IMR-90 (cell line): Measurements from ENCODE around the gene INPP5D. TPM values are rescaled to one million over a fixed set of nuclear protein-coding genes. Genes with fewer than 3 reads are reported as not detected.

Experiments used
- ATAC-seq: fragments of 200-7000 bp; cut with Tn5 transposase; 2 replicates; pipeline ENCODE4 v1.9.1; 2020; ENCODE audit warnings: low read depth, mild to moderate bottlenecking, moderate library complexity
- BruUV-seq: library from RNA; stranded (reverse); fragments of 400-500 nt; replicated peaks from 2 replicates; lab custom pipeline; 2021; lab: Mats Ljungman, UMichigan
- CTCF ChIA-PET: fragments of 300-600 bp; formaldehyde crosslinking; extraction: SDS; loops from one replicate; lab custom pipeline; 2021; ENCODE audit warnings: antibody characterized with exemption; lab: Yijun Ruan, JAX
- POLR2A ChIA-PET: fragments of 300-600 bp; sonication (Branson Sonifier 250); formaldehyde crosslinking; loops from one replicate; lab custom pipeline; 2022; ENCODE audit warnings: antibody characterized with exemption; ENCODE audit not compliant: unreplicated experiment; lab: Charles Lee
- DNase-seq: peaks from one replicate; pipeline ENCODE4 v3.0.0; 2013
- H2AFZ ChIP-seq: replicated peaks from 2 replicates; pipeline ENCODE3; 2013; ENCODE audit warnings: low read length, mild to moderate bottlenecking; ENCODE audit not compliant: poor library complexity
- H2AK5ac ChIP-seq: 2 replicates; pipeline ENCODE4 v1.6.1; 2013; ENCODE audit warnings: low read depth, low read length, inconsistent platforms
- H2AK9ac ChIP-seq: replicated peaks from 2 replicates; pipeline ENCODE3; 2013; ENCODE audit warnings: mild to moderate bottlenecking, low read depth, low read length, moderate library complexity; ENCODE audit not compliant: poor library complexity
- H2BK120ac ChIP-seq: 2 replicates; pipeline ENCODE4 v1.6.1; 2013; ENCODE audit warnings: low read depth, low read length, inconsistent platforms
- H2BK15ac ChIP-seq: 3 replicates; pipeline ENCODE4 v1.6.1; 2013; ENCODE audit warnings: low read depth, low read length, inconsistent platforms
- H2BK20ac ChIP-seq: 2 replicates; pipeline ENCODE4 v1.6.1; 2013; ENCODE audit warnings: low read depth, mild to moderate bottlenecking, inconsistent platforms, low read length, moderate library complexity
- H2BK5ac ChIP-seq: 2 replicates; pipeline ENCODE4 v1.6.1; 2013; ENCODE audit warnings: mild to moderate bottlenecking, low read depth, low read length, inconsistent platforms; ENCODE audit not compliant: poor library complexity, severe bottlenecking
- H3K14ac ChIP-seq: replicated peaks from 2 replicates; pipeline ENCODE4 v1.6.1; 2013; ENCODE audit warnings: low read depth, low read length, inconsistent platforms
- H3K18ac ChIP-seq: 2 replicates; pipeline ENCODE4 v1.6.1; 2013; ENCODE audit warnings: low read depth, low read length, control low read depth
- H3K23ac ChIP-seq: 2 replicates; pipeline ENCODE4 v1.6.1; 2013; ENCODE audit warnings: low read depth, low read length, inconsistent platforms
- H3K27ac ChIP-seq: 2 replicates; pipeline ENCODE4 v1.5.1; 2013; ENCODE audit warnings: mild to moderate bottlenecking, control low read depth, low read length; ENCODE audit not compliant: insufficient read depth
- H3K27me3 ChIP-seq: 2 replicates; pipeline ENCODE4 v1.6.1; 2013; ENCODE audit warnings: low read length; ENCODE audit not compliant: control insufficient read depth, insufficient read depth
- H3K36me3 ChIP-seq: 2 replicates; pipeline ENCODE4 v1.6.1; 2013; ENCODE audit warnings: low read length, mixed read lengths; ENCODE audit not compliant: control insufficient read depth, insufficient read depth
- H3K4ac ChIP-seq: 2 replicates; pipeline ENCODE4 v1.6.1; 2013; ENCODE audit warnings: low read depth, low read length, inconsistent platforms
- H3K4me1 ChIP-seq: 2 replicates; pipeline ENCODE4 v1.6.1; 2013; ENCODE audit warnings: low read length, mixed read lengths; ENCODE audit not compliant: control insufficient read depth, insufficient read depth
- H3K4me2 ChIP-seq: 2 replicates; pipeline ENCODE4 v1.6.1; 2013; ENCODE audit warnings: low read depth, mild to moderate bottlenecking, control low read depth, low read length, moderate library complexity
- H3K4me3 ChIP-seq: 2 replicates; pipeline ENCODE4 v1.5.1; 2013; ENCODE audit warnings: low read depth, mild to moderate bottlenecking, control low read depth, low read length, moderate library complexity; ENCODE audit not compliant: insufficient read depth
- H3K56ac ChIP-seq: 2 replicates; pipeline ENCODE4 v1.6.1; 2013; ENCODE audit warnings: low read length, inconsistent platforms; ENCODE audit not compliant: insufficient read depth; ENCODE audit errors: extremely low read depth
- H3K79me1 ChIP-seq, 2 experiments: 2 replicates each; pipeline ENCODE4 v1.6.1; 2013; ENCODE audit warnings: low read length in 2 of 2, inconsistent platforms in 1 of 2, low read depth in 1 of 2
- H3K9ac ChIP-seq: 2 replicates; pipeline ENCODE4 v1.6.1; 2013; ENCODE audit warnings: low read depth, low read length, control low read depth
- H3K9me1 ChIP-seq: 2 replicates; pipeline ENCODE4 v1.6.1; 2013; ENCODE audit warnings: low read length, inconsistent platforms; ENCODE audit not compliant: insufficient read depth
- H3K9me3 ChIP-seq: 2 replicates; pipeline ENCODE4 v1.6.1; 2013; ENCODE audit warnings: low read length; ENCODE audit not compliant: control insufficient read depth, insufficient read depth
- H4K20me1 ChIP-seq: 2 replicates; pipeline ENCODE4 v1.6.1; 2013; ENCODE audit warnings: low read length, inconsistent platforms; ENCODE audit not compliant: insufficient read depth
- H4K5ac ChIP-seq: 2 replicates; pipeline ENCODE4 v1.6.1; 2013; ENCODE audit warnings: mild to moderate bottlenecking, low read depth, low read length, control low read depth
- H4K8ac ChIP-seq, 2 experiments: 2 replicates each; pipeline ENCODE4 v1.6.1; 2013; ENCODE audit warnings: low read depth in 2 of 2, low read length in 2 of 2, control low read depth in 1 of 2, inconsistent platforms in 1 of 2
- H4K91ac ChIP-seq: 2 replicates; pipeline ENCODE4 v1.6.1; 2013; ENCODE audit warnings: low read depth, low read length, inconsistent platforms; ENCODE audit not compliant: insufficient read depth
- BHLHE40 ChIP-seq: fragments of 150-350 bp; IDR thresholded peaks from 2 replicates; pipeline ENCODE4 v1.6.1; 2016; ENCODE audit warnings: mild to moderate bottlenecking, low read depth, low read length
- CEBPB ChIP-seq: IDR thresholded peaks from 2 replicates; pipeline ENCODE4 v1.6.1; 2012; ENCODE audit warnings: low read depth, low read length, improper control_type of control experiment
- CHD1 ChIP-seq: IDR thresholded peaks from 2 replicates; pipeline ENCODE4 v1.6.1; 2012; ENCODE audit warnings: low read depth, low read length, improper control_type of control experiment
- CTCF ChIP-seq: conservative IDR thresholded peaks from 2 replicates; pipeline ENCODE4 v1.5.1; 2012; ENCODE audit warnings: mild to moderate bottlenecking, low read depth, low read length, improper control_type of control experiment
- ELK1 ChIP-seq: fragments of 150-350 bp; IDR thresholded peaks from 2 replicates; pipeline ENCODE4 v1.6.1; 2016; ENCODE audit warnings: low read depth, mild to moderate bottlenecking, low read length, moderate library complexity, borderline replicate concordance
- FOS ChIP-seq: fragments of 150-350 bp; IDR thresholded peaks from 2 replicates; pipeline ENCODE4 v1.6.1; 2016; ENCODE audit warnings: low read depth, low read length
- MAFK ChIP-seq: IDR thresholded peaks from 2 replicates; pipeline ENCODE4 v1.6.1; 2012; ENCODE audit warnings: low read depth, low read length, improper control_type of control experiment
- MAZ ChIP-seq: IDR thresholded peaks from 2 replicates; pipeline ENCODE4 v1.6.1; 2012; ENCODE audit warnings: low read depth, mild to moderate bottlenecking, low read length, improper control_type of control experiment, moderate library complexity, borderline replicate concordance
- MXI1 ChIP-seq: IDR thresholded peaks from 2 replicates; pipeline ENCODE4 v1.6.1; 2012; ENCODE audit warnings: low read depth, mild to moderate bottlenecking, low read length, moderate library complexity, borderline replicate concordance
- NFE2L2 ChIP-seq: fragments of 150-350 bp; IDR thresholded peaks from 2 replicates; pipeline ENCODE4 v1.6.1; 2016; ENCODE audit warnings: low read depth, mild to moderate bottlenecking, low read length
- POLR2A ChIP-seq: IDR thresholded peaks from 2 replicates; pipeline ENCODE4 v1.6.1; 2012; ENCODE audit warnings: mild to moderate bottlenecking, low read depth, low read length
- RAD21 ChIP-seq: IDR thresholded peaks from 2 replicates; pipeline ENCODE4 v1.6.1; 2012; ENCODE audit warnings: low read length, improper control_type of control experiment
- RCOR1 ChIP-seq: IDR thresholded peaks from 2 replicates; pipeline ENCODE4 v1.6.1; 2012; ENCODE audit warnings: mild to moderate bottlenecking, low read length, improper control_type of control experiment; ENCODE audit not compliant: insufficient replicate concordance
- RFX5 ChIP-seq: IDR thresholded peaks from 2 replicates; pipeline ENCODE4 v1.8.0; 2012; ENCODE audit warnings: low read depth, mild to moderate bottlenecking, low read length, moderate library complexity
- SMC3 ChIP-seq: fragments of 150-350 bp; IDR thresholded peaks from 2 replicates; pipeline ENCODE4 v1.6.1; 2016; ENCODE audit warnings: low read depth, mild to moderate bottlenecking, antibody characterized with exemption, low read length, moderate library complexity
- USF2 ChIP-seq: fragments of 150-350 bp; IDR thresholded peaks from 2 replicates; pipeline ENCODE4 v1.6.1; 2017; ENCODE audit warnings: mild to moderate bottlenecking, antibody characterized with exemption, low read length, low read depth
- WGBS, 2 experiments: methylation state at CpG; one replicate each; pipeline versions ENCODE4 v1.1.5 to v1.1.7; 2013; ENCODE audit warnings: missing lambda C conversion rate in 2 of 2; ENCODE audit not compliant: insufficient read length in 1 of 2; ENCODE audit errors: extremely low coverage in 2 of 2; 5-methylcytosine and 5-hydroxymethylcytosine counted together
- dilution Hi-C: fragments of 300-500 bp; cut with HindIII; formaldehyde crosslinking; loops from one replicate; pipeline ENCODE4 v1.14.3; 2018; ENCODE audit warnings: low sequenced_read_pairs; ENCODE audit not compliant: unreplicated experiment
- in situ Hi-C: fragments of 300-500 bp; cut with MboI; formaldehyde crosslinking; loops from 3 replicates; pipeline ENCODE4 v1.14.3; 2019; ENCODE audit warnings: low sequenced_read_pairs, inconsistent platforms, mixed read lengths
- intact Hi-C: fragments of 100-400 bp; cut with micrococcal nuclease; formaldehyde crosslinking; loops from 2 replicates; pipeline ENCODE4 v1.10.0; 2022
- polyA plus RNA-seq, 3 experiments: library from polyadenylated mRNA; depleted of rRNA; stranded (reverse); fragments of >200 nt; gene quantifications; 2 replicates each; pipeline ENCODE4 v1.2.3, GENCODE V29; 2012; ENCODE audit warnings: low replicate concordance in 1 of 3
- total RNA-seq: library from RNA; depleted of rRNA; stranded (reverse); fragments of >200 nt; gene quantifications from 2 replicates; pipeline ENCODE4 v1.2.3, GENCODE V29; 2012

Gene INPP5D
- total and polyA plus RNA-seq, 2 of the 4 experiments (the other 2 are of a cell fraction), result 0.18 to 0.29 TPM

- intact Hi-C loops, result no loop called here
- POLR2A ChIA-PET, result no interaction called here
These were observed 45.0 kb upstream of the INPP5D start for GRCh38 chr2:233015019-233015645.

More at GRCh38 chr2:233015019-233015645, 45.0 kb upstream of the INPP5D start:
- TF ChIP-seq MXI1 (no peak), CEBPB (no peak), POLR2A (no peak), RCOR1 (no peak), BHLHE40 (no peak), ELK1 (no peak), MAFK (no peak), RAD21 (no peak), CTCF (no peak), MAZ (no peak), NFE2L2 (no peak), SMC3 (no peak), CHD1 (no peak), RFX5 (no peak), FOS (no peak), USF2 (no peak)
- in situ Hi-C loops, result no loop called here
- Histone ChIP-seq H4K91ac (no peak overlapping the region), H2BK20ac (no peak overlapping the region), H3K4me2 (no peak overlapping the region), H2BK120ac (no peak overlapping the region), H3K27me3 (no peaks in the 10 kb centered on the region; the same call in 1 of the 2 replicates), H2AK5ac (no peak overlapping the region), H2BK15ac (no peak overlapping the region), H3K14ac (no peak overlapping the region), H2BK5ac (peak overlapping the region; percentile 19), H3K27ac (no peak overlapping the region), H3K9me3 (no peaks in the 10 kb centered on the region), H4K5ac (no peak overlapping the region), H3K4ac (no peak overlapping the region), H3K18ac (no peak overlapping the region), H3K56ac (no peak overlapping the region), H4K20me1 (no peaks in the 10 kb centered on the region), H3K9ac (no peak overlapping the region), H3K4me3 (no peak overlapping the region), H3K9me1 (no peaks in the 10 kb centered on the region), H3K79me1 (no peaks in the 10 kb centered on the region), H3K23ac (no peak overlapping the region), H2AK9ac (no peak overlapping the region), H2AFZ (no peak overlapping the region), H3K4me1 (no peaks in the 10 kb centered on the region), H4K8ac (no peak overlapping the region), H3K36me3 (no peaks in the 10 kb centered on the region)
- no CpG with 5 or more reads among the region's 1 CpG for WGBS, 2 experiments
- BruUV-seq, result no TSS peak
- ATAC-seq (no peak), DNase-seq (no peak)
- CTCF ChIA-PET, result no interaction called here
- dilution Hi-C loops, result no loop called here
